IPS DF 6.9 (cell line): Measurements from ENCODE around the gene FREM2.

ENCODE experiments used
- DNase-seq: peaks from one replicate; pipeline ENCODE4 v3.0.0-alpha.2; 2013; ENCODE audit warnings: low read depth, low spot score
- H3K27ac ChIP-seq: one replicate; pipeline ENCODE4 v1.5.1; 2013; ENCODE audit warnings: low read length, control low read depth
- H3K27me3 ChIP-seq: 2 replicates; pipeline ENCODE4 v1.6.1; 2013; ENCODE audit warnings: mild to moderate bottlenecking, low read length; ENCODE audit not compliant: control insufficient read depth, insufficient read depth
- H3K36me3 ChIP-seq: 2 replicates; pipeline ENCODE4 v1.6.1; 2013; ENCODE audit warnings: low read length; ENCODE audit not compliant: control insufficient read depth, insufficient read depth
- H3K4me1 ChIP-seq: 2 replicates; pipeline ENCODE4 v1.6.1; 2013; ENCODE audit warnings: low read length; ENCODE audit not compliant: control insufficient read depth, insufficient read depth
- H3K4me3 ChIP-seq: 2 replicates; pipeline ENCODE4 v1.5.1; 2013; ENCODE audit warnings: mild to moderate bottlenecking, low read length
- H3K9me3 ChIP-seq: 2 replicates; pipeline ENCODE4 v1.6.1; 2013; ENCODE audit warnings: low read length, inconsistent platforms; ENCODE audit not compliant: control insufficient read depth, insufficient read depth
- WGBS: extraction: QIAGEN DNeasy Blood & Tissue Kit; methylation state at CpG from one replicate; pipeline ENCODE4 v1.1.7; 2013; ENCODE audit warnings: mixed read lengths, missing lambda C conversion rate; ENCODE audit not compliant: insufficient read length, insufficient coverage; 5-methylcytosine and 5-hydroxymethylcytosine counted together

Gene FREM2

GRCh38 chr13:38821770-38822551 is 135.1 kb downstream of the FREM2 start:
- Histone ChIP-seq H3K4me3 (no peak overlapping the region), H3K27ac (no peak overlapping the region), H3K9me3 (no peaks in the 10 kb centered on the region), H3K36me3 (no peaks in the 10 kb centered on the region), H3K27me3 (no peaks in the 10 kb centered on the region), H3K4me1 (peaks cover 2% of the 10 kb centered on the region; the same call in 1 of the 2 replicates)
- DNase-seq = no peak
- WGBS = no CpG with 5 or more reads among the region's 8 CpGs

- H3K4me1 ChIP-seq = peaks cover 2% of the 10 kb centered on the region; the same call in 1 of the 2 replicates
- H3K27ac ChIP-seq = no peak overlapping the region
- no peaks in the 10 kb centered on the region for H3K36me3 ChIP-seq
- WGBS = no CpG with 5 or more reads among the region's 4 CpGs
- no peaks in the 10 kb centered on the region for H3K9me3 ChIP-seq
- H3K27me3 ChIP-seq = no peaks in the 10 kb centered on the region
- no peak for DNase-seq
- no peak overlapping the region for H3K4me3 ChIP-seq
These were observed 137.5 kb downstream of the FREM2 start for GRCh38 chr13:38824342-38824741.

GRCh38 chr13:38826182-38826813 is 139.4 kb downstream of the FREM2 start:
- DNase-seq = no peak

GRCh38 chr13:38830442-38831045 is 143.7 kb downstream of the FREM2 start:
- H3K4me1 ChIP-seq = no peaks in the 10 kb centered on the region
- no peaks in the 10 kb centered on the region for H3K36me3 ChIP-seq
- no peaks in the 10 kb centered on the region for H3K9me3 ChIP-seq
- H3K27ac ChIP-seq = no peak overlapping the region
- DNase-seq = no peak
- H3K27me3 ChIP-seq = no peaks in the 10 kb centered on the region
- no CpG with 5 or more reads among the region's 8 CpGs for WGBS
- H3K4me3 ChIP-seq = no peak overlapping the region

More at GRCh38 chr13:38826182-38826813, 139.4 kb downstream of the FREM2 start:
- no CpG with 5 or more reads among the region's 11 CpGs for WGBS
- Histone ChIP-seq H3K36me3 (no peaks in the 10 kb centered on the region), H3K4me1 (peaks cover 2% of the 10 kb centered on the region; the same call in 1 of the 2 replicates), H3K27me3 (no peaks in the 10 kb centered on the region), H3K4me3 (no peak overlapping the region), H3K27ac (no peak overlapping the region), H3K9me3 (no peaks in the 10 kb centered on the region)

- no peaks in the 10 kb centered on the region for H3K27me3 ChIP-seq
- no peak overlapping the region for H3K4me3 ChIP-seq
- H3K4me1 ChIP-seq = no peaks in the 10 kb centered on the region
- H3K27ac ChIP-seq = no peak overlapping the region
- WGBS = no CpG with 5 or more reads among the region's 1 CpG
- no peaks in the 10 kb centered on the region for H3K36me3 ChIP-seq
- no peak for DNase-seq
- no peaks in the 10 kb centered on the region for H3K9me3 ChIP-seq
These were observed 157.7 kb downstream of the FREM2 start for GRCh38 chr13:38844581-38844980.

- Histone ChIP-seq H3K27me3 (no peaks in the 10 kb centered on the region), H3K27ac (no peak overlapping the region), H3K36me3 (no peaks in the 10 kb centered on the region), H3K4me3 (no peak overlapping the region), H3K9me3 (no peaks in the 10 kb centered on the region), H3K4me1 (no peaks in the 10 kb centered on the region)
- no peak for DNase-seq
- no CpG with 5 or more reads among the region's 7 CpGs for WGBS
These were observed 161.5 kb downstream of the FREM2 start for GRCh38 chr13:38848360-38848759.

- Histone ChIP-seq H3K4me1 (no peaks in the 10 kb centered on the region), H3K27ac (no peak overlapping the region), H3K4me3 (no peak overlapping the region), H3K36me3 (no peaks in the 10 kb centered on the region), H3K9me3 (no peaks in the 10 kb centered on the region), H3K27me3 (no peaks in the 10 kb centered on the region)
- no peak for DNase-seq
- no CpG with 5 or more reads among the region's 4 CpGs for WGBS
These were observed 162.4 kb downstream of the FREM2 start for GRCh38 chr13:38849315-38849714.

- no CpG with 5 or more reads among the region's 5 CpGs for WGBS
- Histone ChIP-seq H3K9me3 (no peaks in the 10 kb centered on the region), H3K27me3 (no peaks in the 10 kb centered on the region), H3K36me3 (no peaks in the 10 kb centered on the region), H3K4me1 (no peaks in the 10 kb centered on the region), H3K27ac (no peak overlapping the region), H3K4me3 (no peak overlapping the region)
- no peak for DNase-seq
These were observed 164.2 kb downstream of the FREM2 start for GRCh38 chr13:38850868-38851626.

- no peaks in the 10 kb centered on the region for H3K9me3 ChIP-seq
- H3K4me1 ChIP-seq = no peaks in the 10 kb centered on the region
- WGBS = no CpG with 5 or more reads among the region's 3 CpGs
- DNase-seq = no peak
- H3K36me3 ChIP-seq = no peaks in the 10 kb centered on the region
- H3K4me3 ChIP-seq = no peak overlapping the region
- H3K27ac ChIP-seq = no peak overlapping the region
- H3K27me3 ChIP-seq = no peaks in the 10 kb centered on the region
These were observed 167.3 kb downstream of the FREM2 start for GRCh38 chr13:38854226-38854625.

GRCh38 chr13:38856065-38856464 is 169.2 kb downstream of the FREM2 start:
- Histone ChIP-seq H3K36me3 (no peaks in the 10 kb centered on the region), H3K27me3 (no peaks in the 10 kb centered on the region), H3K4me1 (no peaks in the 10 kb centered on the region), H3K4me3 (no peak overlapping the region), H3K9me3 (no peaks in the 10 kb centered on the region), H3K27ac (no peak overlapping the region)
- DNase-seq = no peak
- no CpG with 5 or more reads among the region's 4 CpGs for WGBS
